Spleen (tissue), 7 donors: Measurements from ENCODE around the gene OTUD3.

ENCODE experiments used
- CTCF ChIP-seq, 11 experiments: fragments of 200-600 bp in 7 of 11; fragments of 450-650 bp in 4 of 11; sonication (generic) in 4 of 11; IDR thresholded peaks in 8 of 11; conservative IDR thresholded peaks in 3 of 11; 1 replicate in 7 of 11; 2 replicates in 4 of 11; pipeline versions ENCODE4 v1.4.0 to v1.8.0; 2016 to 2021; ENCODE audit warnings: antibody characterized with exemption in 11 of 11, inconsistent platforms in 4 of 11, mild to moderate bottlenecking in 1 of 11
- POLR2A ChIP-seq, 3 donors: fragments of 450-650 bp; IDR thresholded peaks; one replicate each; pipeline ENCODE4 v1.5.1; 2017; ENCODE audit warnings: antibody characterized with exemption in 3 of 3, mild to moderate bottlenecking in 1 of 3
- POLR2AphosphoS5 ChIP-seq, 3 donors: sonication (generic); formaldehyde crosslinking; IDR thresholded peaks; one replicate each; pipeline ENCODE4 v1.5.1; 2017; ENCODE audit warnings: antibody characterized with exemption in 3 of 3
- donor health status: DM: no; HTN: no; CAD: no; lungs with moderate emphysema.
- donor health status: DM: no; HTN: no; CAD: no.
- donor health status: DM: no; HTN: no; CAD: no.

DNA sequence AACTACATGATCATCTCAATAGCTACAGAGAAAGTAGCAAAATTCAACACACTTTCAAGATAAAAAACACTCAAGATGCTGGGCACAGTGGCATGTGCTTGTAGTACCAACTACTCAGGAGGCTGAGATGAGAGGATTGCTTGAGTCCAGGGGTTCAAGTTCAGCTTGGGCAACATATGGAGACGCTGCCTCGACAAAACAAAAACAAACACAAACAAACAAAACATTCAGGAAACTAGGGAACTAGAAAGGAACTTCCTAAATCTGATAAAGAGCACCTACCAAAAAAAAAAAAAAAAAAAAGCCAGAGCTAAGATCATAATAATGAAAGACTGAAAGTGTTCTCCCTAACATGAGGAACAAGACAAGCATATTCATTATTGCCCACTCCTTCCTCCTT, 44.3 kb upstream of the OTUD3 start:
- TF ChIP-seq CTCF (IDR thresholded peaks at IDR 0.05 in 8 of 11, conservative IDR thresholded peaks at IDR 0.05 in 3 of 11) (no peak), POLR2A (IDR thresholded peaks at IDR 0.05) (no peak), POLR2AphosphoS5 (IDR thresholded peaks at IDR 0.05) (no peak)
